Right lobe of liver (tissue), 4 donors: ENCODE measurements around the gene SEMA3A.

Source experiments
- POLR2A ChIP-seq: fragments of 450-650 bp; IDR thresholded peaks from one replicate; pipeline ENCODE4 v1.6.1; 2017; ENCODE audit warnings: antibody characterized with exemption, mild to moderate bottlenecking
- TF ChIP-seq, protein P1 (sequence below), 4 donors: fragments of 200-600 bp in 3 of 4; fragments of 450-650 bp in 1 of 4; IDR thresholded peaks; one replicate each; pipeline versions ENCODE4 v1.5.1 to v1.8.0; 2016 to 2022; ENCODE audit warnings: antibody characterized with exemption in 4 of 4, mild to moderate bottlenecking in 2 of 4
- donor health status: DM: no; HTN: no; CAD: no.
- donor health status: DM: no; HTN: no; CAD: no.
- donor health status: DM: no; HTN: yes; CAD: no.

DNA sequence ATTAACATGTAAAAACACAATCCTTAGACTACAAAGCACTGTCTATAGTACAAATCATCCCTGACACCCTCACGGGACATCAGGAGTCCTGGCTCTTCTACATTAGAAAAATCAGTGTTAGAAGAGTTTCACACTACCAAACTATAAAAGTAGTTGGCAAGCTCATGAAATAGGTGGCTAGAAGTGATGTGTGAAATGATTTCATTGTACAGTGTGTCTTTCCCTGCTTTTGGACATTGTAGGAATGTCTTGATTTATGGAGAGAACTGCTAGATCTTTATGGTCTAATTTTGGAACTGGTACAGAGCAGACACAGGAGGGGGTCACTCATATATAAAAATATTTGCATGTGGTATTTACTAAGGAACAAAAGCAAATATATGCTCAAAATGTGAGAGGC, 33.2 kb downstream of the SEMA3A start:
- TF ChIP-seq, protein P1, sequence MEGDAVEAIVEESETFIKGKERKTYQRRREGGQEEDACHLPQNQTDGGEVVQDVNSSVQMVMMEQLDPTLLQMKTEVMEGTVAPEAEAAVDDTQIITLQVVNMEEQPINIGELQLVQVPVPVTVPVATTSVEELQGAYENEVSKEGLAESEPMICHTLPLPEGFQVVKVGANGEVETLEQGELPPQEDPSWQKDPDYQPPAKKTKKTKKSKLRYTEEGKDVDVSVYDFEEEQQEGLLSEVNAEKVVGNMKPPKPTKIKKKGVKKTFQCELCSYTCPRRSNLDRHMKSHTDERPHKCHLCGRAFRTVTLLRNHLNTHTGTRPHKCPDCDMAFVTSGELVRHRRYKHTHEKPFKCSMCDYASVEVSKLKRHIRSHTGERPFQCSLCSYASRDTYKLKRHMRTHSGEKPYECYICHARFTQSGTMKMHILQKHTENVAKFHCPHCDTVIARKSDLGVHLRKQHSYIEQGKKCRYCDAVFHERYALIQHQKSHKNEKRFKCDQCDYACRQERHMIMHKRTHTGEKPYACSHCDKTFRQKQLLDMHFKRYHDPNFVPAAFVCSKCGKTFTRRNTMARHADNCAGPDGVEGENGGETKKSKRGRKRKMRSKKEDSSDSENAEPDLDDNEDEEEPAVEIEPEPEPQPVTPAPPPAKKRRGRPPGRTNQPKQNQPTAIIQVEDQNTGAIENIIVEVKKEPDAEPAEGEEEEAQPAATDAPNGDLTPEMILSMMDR (IDR thresholded peaks at IDR 0.05), result no peak
- no peak for TF ChIP-seq POLR2A
